Mesothelial cell of epicardium (in vitro differentiated cells): ENCODE data around the gene IL13RA1. TPM values are rescaled to one million over a fixed set of nuclear protein-coding genes. Genes with fewer than 3 reads are reported as not detected.

Experiments
- DNase-seq, 2 experiments: peaks; one replicate each; pipeline ENCODE4 v3.0.0; 2021; ENCODE audit warnings: low spot score in 2 of 2; ENCODE audit not compliant: unreplicated experiment in 2 of 2
- H3K27ac Mint-ChIP-seq: 2 replicates; pipeline ENCODE4 v1.8.0; 2021; ENCODE audit warnings: mixed read lengths
- H3K27me3 Mint-ChIP-seq: 2 replicates; pipeline ENCODE4 v1.8.0; 2021; ENCODE audit warnings: low read depth, mixed read lengths
- H3K36me3 Mint-ChIP-seq: 2 replicates; pipeline ENCODE4 v1.8.0; 2021; ENCODE audit warnings: mixed read lengths
- H3K4me1 Mint-ChIP-seq: 2 replicates; pipeline ENCODE4 v1.8.0; 2021; ENCODE audit warnings: mixed read lengths
- H3K4me3 Mint-ChIP-seq: 2 replicates; pipeline ENCODE4 v1.8.0; 2021; ENCODE audit warnings: mild to moderate bottlenecking, moderate library complexity, mixed read lengths
- H3K9me3 Mint-ChIP-seq: 2 replicates; pipeline ENCODE4 v1.8.0; 2021; ENCODE audit warnings: mixed read lengths
- total RNA-seq: library from RNA; stranded (reverse); gene quantifications from 3 replicates; pipeline ENCODE4 v1.2.1, GENCODE V29; 2021
- TF ChIP-seq, protein P1 (sequence below): fragments of 200-600 bp; sonication (generic); IDR thresholded peaks from one replicate; pipeline ENCODE4 v1.5.0; 2021; ENCODE audit warnings: antibody characterized with exemption; ENCODE audit not compliant: unreplicated experiment

IL13RA1 gene
- total RNA-seq, 1 donor from 2014 or later = 24.5 TPM

DNA sequence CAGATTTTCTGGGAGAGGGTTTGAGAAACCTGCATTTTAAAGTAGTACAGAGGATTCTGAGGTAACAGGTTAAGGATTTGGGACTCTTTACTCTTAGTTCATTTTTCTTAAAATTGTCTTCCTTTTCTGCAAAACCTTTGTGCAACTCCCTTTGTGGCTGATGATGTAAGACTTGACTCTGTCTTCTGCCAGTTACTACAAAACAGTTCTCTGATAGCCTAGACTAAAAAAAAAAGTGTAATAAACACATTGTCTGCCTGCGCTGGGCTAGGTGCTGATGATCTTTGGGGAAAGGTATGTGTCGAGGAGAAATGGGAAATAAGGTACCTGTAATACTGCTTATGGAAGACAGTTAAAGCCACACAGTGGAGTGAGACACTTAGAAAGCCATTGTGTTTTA, 28.7 kb downstream of the IL13RA1 start:
- Mint-ChIP-seq H3K27ac (no peak overlapping the region), H3K4me3 (no peak overlapping the region), H3K36me3 (peaks cover 24% of the 10 kb centered on the region), H3K9me3 (peaks cover 32% of the 10 kb centered on the region), H3K4me1 (peaks cover 8% of the 10 kb centered on the region), H3K27me3 (no peaks in the 10 kb centered on the region)
- DNase-seq = no peak
- TF ChIP-seq, protein P1, sequence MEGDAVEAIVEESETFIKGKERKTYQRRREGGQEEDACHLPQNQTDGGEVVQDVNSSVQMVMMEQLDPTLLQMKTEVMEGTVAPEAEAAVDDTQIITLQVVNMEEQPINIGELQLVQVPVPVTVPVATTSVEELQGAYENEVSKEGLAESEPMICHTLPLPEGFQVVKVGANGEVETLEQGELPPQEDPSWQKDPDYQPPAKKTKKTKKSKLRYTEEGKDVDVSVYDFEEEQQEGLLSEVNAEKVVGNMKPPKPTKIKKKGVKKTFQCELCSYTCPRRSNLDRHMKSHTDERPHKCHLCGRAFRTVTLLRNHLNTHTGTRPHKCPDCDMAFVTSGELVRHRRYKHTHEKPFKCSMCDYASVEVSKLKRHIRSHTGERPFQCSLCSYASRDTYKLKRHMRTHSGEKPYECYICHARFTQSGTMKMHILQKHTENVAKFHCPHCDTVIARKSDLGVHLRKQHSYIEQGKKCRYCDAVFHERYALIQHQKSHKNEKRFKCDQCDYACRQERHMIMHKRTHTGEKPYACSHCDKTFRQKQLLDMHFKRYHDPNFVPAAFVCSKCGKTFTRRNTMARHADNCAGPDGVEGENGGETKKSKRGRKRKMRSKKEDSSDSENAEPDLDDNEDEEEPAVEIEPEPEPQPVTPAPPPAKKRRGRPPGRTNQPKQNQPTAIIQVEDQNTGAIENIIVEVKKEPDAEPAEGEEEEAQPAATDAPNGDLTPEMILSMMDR = no peak

DNA sequence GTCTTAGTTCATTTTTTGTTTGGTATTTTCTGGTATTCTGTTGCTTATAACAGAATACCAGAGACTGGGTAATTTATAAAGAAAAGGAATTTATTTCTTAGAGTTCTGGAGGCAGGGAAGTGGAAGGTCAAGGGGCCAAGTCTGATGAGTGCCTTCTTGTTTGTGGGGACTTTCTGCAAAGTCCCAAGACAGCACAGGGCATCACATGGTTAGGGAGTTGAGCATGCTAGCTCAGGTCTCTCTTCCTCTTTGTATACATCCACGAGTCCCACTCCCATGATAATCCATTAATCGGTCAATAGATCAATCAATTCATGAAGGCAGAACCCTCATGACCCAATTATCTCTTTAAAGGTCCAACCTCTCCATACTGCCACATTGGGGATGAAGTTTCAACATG, 31.1 kb downstream of the IL13RA1 start:
- Mint-ChIP-seq H3K4me1 (peaks cover 8% of the 10 kb centered on the region), H3K4me3 (no peak overlapping the region), H3K27me3 (no peaks in the 10 kb centered on the region), H3K9me3 (peaks cover 21% of the 10 kb centered on the region), H3K27ac (no peak overlapping the region), H3K36me3 (peaks cover 11% of the 10 kb centered on the region)
- TF ChIP-seq, protein P1 = no peak
- no peak for DNase-seq

DNA sequence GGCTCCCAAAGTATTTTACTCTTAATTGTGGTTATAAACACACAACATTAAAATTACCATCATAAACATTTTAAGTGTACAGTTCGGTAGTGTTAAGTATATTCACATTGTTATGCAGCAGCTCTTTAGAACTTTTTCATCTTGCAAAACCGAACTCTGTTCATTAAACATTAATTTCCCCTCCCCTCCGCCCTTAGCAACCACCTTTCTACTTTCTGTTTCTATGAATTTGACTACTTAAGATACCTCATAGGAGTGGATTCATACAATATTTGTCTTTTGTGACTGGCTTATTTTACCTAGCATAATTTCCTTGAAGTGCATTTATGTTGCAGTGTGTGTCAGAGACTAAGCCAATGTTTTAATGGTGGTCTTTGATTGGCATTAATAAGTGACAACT, 32.6 kb downstream of the IL13RA1 start:
- TF ChIP-seq, protein P1 = no peak
- no peak overlapping the region for H3K27ac Mint-ChIP-seq
- peaks cover 8% of the 10 kb centered on the region for H3K4me1 Mint-ChIP-seq
- H3K27me3 Mint-ChIP-seq = no peaks in the 10 kb centered on the region
- H3K9me3 Mint-ChIP-seq = peaks cover 23% of the 10 kb centered on the region
- H3K4me3 Mint-ChIP-seq = no peak overlapping the region
- DNase-seq = no peak
- H3K36me3 Mint-ChIP-seq = peaks cover 8% of the 10 kb centered on the region

DNA sequence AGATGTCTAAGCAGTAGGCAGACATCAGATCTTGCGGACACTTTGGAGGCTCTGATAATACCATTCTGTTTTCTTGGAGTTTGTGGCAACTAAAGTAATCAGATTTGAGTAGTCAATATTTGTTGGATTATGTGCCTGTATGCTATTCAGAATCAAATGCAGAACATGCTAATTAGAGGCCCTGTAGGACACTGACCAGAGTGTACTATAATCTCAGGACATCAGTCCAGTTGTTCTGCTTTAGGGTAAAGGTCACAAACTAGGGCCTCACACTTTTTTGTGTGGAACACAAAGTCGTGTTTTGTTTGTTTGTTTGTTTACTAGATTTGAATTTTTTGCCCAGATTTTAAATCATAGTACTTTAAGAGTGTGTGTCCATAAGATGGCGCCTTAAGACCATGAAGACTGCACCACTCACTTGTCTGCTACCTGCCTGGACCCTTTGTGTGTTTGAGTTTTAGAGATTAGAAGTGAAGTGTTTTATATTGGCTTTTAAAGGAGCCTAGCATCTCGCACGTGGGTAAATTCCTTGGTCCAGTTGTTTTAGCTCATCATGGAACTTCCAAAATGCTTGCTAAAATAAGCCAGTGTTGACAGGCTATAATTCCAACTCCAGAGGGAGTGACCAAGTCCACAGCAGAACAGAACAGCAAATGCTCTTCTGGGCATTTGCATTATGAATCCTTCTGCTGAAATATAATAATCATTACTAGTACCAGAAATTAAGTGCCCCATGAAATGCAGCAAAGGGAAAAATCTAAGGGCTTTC, 34.7 kb downstream of the IL13RA1 start:
- no peak for DNase-seq
- Mint-ChIP-seq H3K9me3 (peaks cover 14% of the 10 kb centered on the region), H3K36me3 (no peaks in the 10 kb centered on the region), H3K27ac (no peak overlapping the region), H3K4me3 (no peak overlapping the region), H3K4me1 (peaks cover 2% of the 10 kb centered on the region), H3K27me3 (no peaks in the 10 kb centered on the region)
- TF ChIP-seq, protein P1 = no peak

DNA sequence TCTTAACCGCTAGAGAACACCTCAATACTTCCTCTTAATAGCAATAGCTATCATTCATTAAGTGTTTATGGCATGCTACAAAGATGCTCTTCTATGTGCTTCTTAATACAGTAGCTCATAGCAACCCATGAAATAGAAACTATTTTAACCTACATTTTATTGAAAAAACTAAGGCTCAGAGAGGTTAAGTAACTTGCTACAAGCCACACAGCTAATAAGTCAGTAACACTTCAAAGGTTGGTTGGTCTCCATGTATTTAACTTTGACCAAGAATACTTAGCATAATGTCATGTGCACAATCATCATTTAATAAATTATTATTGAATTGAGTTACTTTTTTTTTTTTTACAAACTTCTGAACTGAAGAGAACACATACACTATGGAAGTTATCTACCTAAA, 36.1 kb downstream of the IL13RA1 start:
- DNase-seq = no peak
- Mint-ChIP-seq H3K27me3 (no peaks in the 10 kb centered on the region), H3K9me3 (peaks cover 14% of the 10 kb centered on the region), H3K36me3 (no peaks in the 10 kb centered on the region), H3K4me3 (no peak overlapping the region), H3K27ac (no peak overlapping the region), H3K4me1 (peaks cover 2% of the 10 kb centered on the region)
- TF ChIP-seq, protein P1 = no peak
